Measurements from ENCODE around the gene KCNH2. TPM values are rescaled to one million over a fixed set of nuclear protein-coding genes. Genes with fewer than 3 reads are reported as not detected.

The KCNH2 gene
- total and polyA plus RNA-seq, 2 experiments from 2014 or later = 2.6 to 14.7 TPM

DNA sequence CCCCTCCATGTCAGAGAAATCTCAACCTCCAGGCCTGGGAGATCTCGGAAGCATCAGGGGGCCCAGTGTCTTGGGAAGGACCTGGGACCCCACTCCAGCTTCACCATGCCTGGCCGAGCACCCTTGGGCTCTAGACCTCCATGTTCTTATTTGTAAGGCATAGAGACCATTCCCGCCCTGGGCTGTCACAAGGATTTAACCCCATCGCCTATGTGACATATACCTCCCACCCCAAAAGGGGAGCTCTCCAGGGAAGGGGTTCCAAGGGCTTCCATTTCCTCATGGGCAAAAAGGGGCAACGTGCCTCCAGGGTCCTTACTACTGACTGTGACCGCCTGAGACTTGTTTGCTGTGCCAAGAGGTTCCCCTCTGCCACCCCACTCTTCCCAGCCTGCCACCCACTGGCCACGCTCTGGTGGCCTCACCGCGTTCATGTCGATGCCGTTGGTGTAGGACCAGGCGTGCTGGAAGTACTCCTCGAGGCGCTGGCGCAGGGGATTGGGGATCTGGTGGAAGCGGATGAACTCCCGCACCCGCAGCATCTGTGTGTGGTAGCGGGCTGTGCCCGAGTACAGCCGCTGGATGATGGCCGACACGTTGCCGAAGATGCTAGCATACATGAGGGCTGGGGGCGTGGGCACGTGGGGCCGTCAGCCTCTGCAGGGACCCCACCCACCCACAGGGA is 27.5 kb downstream of the KCNH2 start:
- DNase-seq (ENCODE audit: low spot score) (no peak), ATAC-seq (no peak)
- peaks cover 36% of the 10 kb centered on the region for H3K4me1 Mint-ChIP-seq
- peaks cover 23% of the 10 kb centered on the region for H3K4me1 ChIP-seq (ENCODE audit: insufficient read depth)
- peaks cover 17% of the 10 kb centered on the region for H3K27me3 Mint-ChIP-seq (ENCODE audit: insufficient read depth, low read depth, poor library complexity)
- no peak overlapping the region for H3K4me3 ChIP-seq
- TF ChIP-seq, protein P1, sequence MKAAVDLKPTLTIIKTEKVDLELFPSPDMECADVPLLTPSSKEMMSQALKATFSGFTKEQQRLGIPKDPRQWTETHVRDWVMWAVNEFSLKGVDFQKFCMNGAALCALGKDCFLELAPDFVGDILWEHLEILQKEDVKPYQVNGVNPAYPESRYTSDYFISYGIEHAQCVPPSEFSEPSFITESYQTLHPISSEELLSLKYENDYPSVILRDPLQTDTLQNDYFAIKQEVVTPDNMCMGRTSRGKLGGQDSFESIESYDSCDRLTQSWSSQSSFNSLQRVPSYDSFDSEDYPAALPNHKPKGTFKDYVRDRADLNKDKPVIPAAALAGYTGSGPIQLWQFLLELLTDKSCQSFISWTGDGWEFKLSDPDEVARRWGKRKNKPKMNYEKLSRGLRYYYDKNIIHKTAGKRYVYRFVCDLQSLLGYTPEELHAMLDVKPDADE (IDR thresholded peaks at IDR 0.05) = no peak
- TF ChIP-seq POLR2AphosphoS5 (IDR thresholded peaks at IDR 0.05; ENCODE audit: low read depth) (no peak), ZNF331 (CRISPR knock-in tag; IDR thresholded peaks at IDR 0.05; ENCODE audit: low read depth) (no peak), NANOG (IDR thresholded peaks at IDR 0.05; ENCODE audit: borderline replicate concordance) (no peak), STAT1 (IDR thresholded peaks at IDR 0.05; ENCODE audit: unreplicated experiment) (no peak)
- TF ChIP-seq, protein P2, sequence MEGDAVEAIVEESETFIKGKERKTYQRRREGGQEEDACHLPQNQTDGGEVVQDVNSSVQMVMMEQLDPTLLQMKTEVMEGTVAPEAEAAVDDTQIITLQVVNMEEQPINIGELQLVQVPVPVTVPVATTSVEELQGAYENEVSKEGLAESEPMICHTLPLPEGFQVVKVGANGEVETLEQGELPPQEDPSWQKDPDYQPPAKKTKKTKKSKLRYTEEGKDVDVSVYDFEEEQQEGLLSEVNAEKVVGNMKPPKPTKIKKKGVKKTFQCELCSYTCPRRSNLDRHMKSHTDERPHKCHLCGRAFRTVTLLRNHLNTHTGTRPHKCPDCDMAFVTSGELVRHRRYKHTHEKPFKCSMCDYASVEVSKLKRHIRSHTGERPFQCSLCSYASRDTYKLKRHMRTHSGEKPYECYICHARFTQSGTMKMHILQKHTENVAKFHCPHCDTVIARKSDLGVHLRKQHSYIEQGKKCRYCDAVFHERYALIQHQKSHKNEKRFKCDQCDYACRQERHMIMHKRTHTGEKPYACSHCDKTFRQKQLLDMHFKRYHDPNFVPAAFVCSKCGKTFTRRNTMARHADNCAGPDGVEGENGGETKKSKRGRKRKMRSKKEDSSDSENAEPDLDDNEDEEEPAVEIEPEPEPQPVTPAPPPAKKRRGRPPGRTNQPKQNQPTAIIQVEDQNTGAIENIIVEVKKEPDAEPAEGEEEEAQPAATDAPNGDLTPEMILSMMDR (conservative IDR thresholded peaks at IDR 0.05; ENCODE audit: low read depth in 2 of 2) = no peak
- H3K4me3 Mint-ChIP-seq = no peak overlapping the region
- H3K9me2 ChIP-seq (ENCODE audit: insufficient read depth) = no peaks in the 10 kb centered on the region
- no peak overlapping the region for H3K27ac ChIP-seq (ENCODE audit: low read depth)
- H3K4me2 ChIP-seq = no peak overlapping the region
- no peaks in the 10 kb centered on the region; the same call in 1 of the 2 replicates for H4K20me1 ChIP-seq (replicated peaks; ENCODE audit: insufficient read depth)
- no peaks in the 10 kb centered on the region for H3K36me3 Mint-ChIP-seq (ENCODE audit: low read depth)
- 0 out of 2 replicates have a peak, but pooled peaks cover 3% of the 10 kb centered on the region for H3F3A ChIP-seq (replicated peaks; ENCODE audit: low read depth)
- no peaks in the 10 kb centered on the region for H3K9me3 Mint-ChIP-seq
- no peak overlapping the region for H3K27ac Mint-ChIP-seq
- no peaks in the 10 kb centered on the region for H3K36me3 ChIP-seq (ENCODE audit: insufficient read depth)
- peaks cover 15% of the 10 kb centered on the region for H3K27me3 ChIP-seq (ENCODE audit: insufficient read depth)
- no peaks in the 10 kb centered on the region for H3K79me2 ChIP-seq (replicated peaks; ENCODE audit: insufficient read depth)
- no peak overlapping the region for H2AFZ ChIP-seq

DNA sequence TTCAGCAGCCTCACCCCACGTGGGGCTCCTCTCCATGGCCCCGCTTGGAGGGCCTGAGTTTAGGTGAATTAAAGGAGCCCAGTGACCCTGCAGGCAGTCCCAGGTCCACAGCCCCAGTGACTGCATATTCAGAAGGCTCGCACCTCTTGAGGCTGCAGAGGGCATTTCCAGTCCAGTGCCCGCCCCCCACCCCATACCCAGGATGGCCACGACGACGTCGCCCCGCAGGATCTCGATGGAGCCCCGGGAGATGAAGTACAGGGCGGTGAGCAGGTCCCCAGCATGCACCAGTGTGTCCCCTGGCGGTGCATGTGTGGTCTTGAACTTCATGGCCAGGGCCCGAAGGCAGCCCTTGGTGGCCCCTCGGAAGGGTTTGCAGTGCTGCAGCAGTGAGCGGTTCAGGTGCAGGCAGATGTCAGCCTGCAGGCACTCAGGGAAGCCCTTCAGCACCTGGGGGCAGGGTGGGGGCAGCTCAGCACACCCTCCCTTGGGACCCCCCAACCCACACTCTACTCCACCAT is 28.1 kb downstream of the KCNH2 start:
- Mint-ChIP-seq H3K27me3 (ENCODE audit: insufficient read depth, low read depth, poor library complexity) (peaks cover 18% of the 10 kb centered on the region), H3K4me3 (no peak overlapping the region), H3K27ac (no peak overlapping the region), H3K36me3 (ENCODE audit: low read depth) (no peaks in the 10 kb centered on the region), H3K4me1 (peaks cover 39% of the 10 kb centered on the region), H3K9me3 (no peaks in the 10 kb centered on the region)
- no peaks in the 10 kb centered on the region for H3K36me3 ChIP-seq (ENCODE audit: insufficient read depth)
- peaks cover 15% of the 10 kb centered on the region for H3K27me3 ChIP-seq (ENCODE audit: insufficient read depth)
- H3K79me2 ChIP-seq (replicated peaks; ENCODE audit: insufficient read depth) = no peaks in the 10 kb centered on the region
- H3K4me2 ChIP-seq = 0 out of 2 replicates have a peak overlapping the region, but pooled peaks have one; percentile 8
- DNase-seq (ENCODE audit: low spot score) = no peak
- 0 out of 2 replicates have a peak, but pooled peaks cover 3% of the 10 kb centered on the region for H3F3A ChIP-seq (replicated peaks; ENCODE audit: low read depth)
- H3K27ac ChIP-seq (ENCODE audit: low read depth) = no peak overlapping the region
- ATAC-seq = no peak
- no peak overlapping the region for H2AFZ ChIP-seq
- H4K20me1 ChIP-seq (replicated peaks; ENCODE audit: insufficient read depth) = no peaks in the 10 kb centered on the region; the same call in 1 of the 2 replicates
- H3K4me1 ChIP-seq (ENCODE audit: insufficient read depth) = peaks cover 23% of the 10 kb centered on the region
- no peak for TF ChIP-seq STAT1 (IDR thresholded peaks at IDR 0.05; ENCODE audit: unreplicated experiment)
- TF ChIP-seq, protein P2 (conservative IDR thresholded peaks at IDR 0.05; ENCODE audit: low read depth in 2 of 2) = 0 out of 4 replicates have a peak, but pooled peaks of 1 of the 2 experiments have one; percentile 4
- H3K4me3 ChIP-seq = no peak overlapping the region
- no peaks in the 10 kb centered on the region for H3K9me2 ChIP-seq (ENCODE audit: insufficient read depth)

Data from GM23338 (cell line).